ENCODE measurements around the gene ZNF536. TPM values are rescaled to one million over a fixed set of nuclear protein-coding genes. Genes with fewer than 3 reads are reported as not detected.

The ZNF536 gene
- total RNA-seq = under 1 TPM in 1 of 6 experiments, not detected in 5; 0.25 TPM
- long read RNA-seq = 0 reads

GRCh38 chr19:30371960-30372824 lies at the start of gene ZNF536:
ZNF536 (plus strand) TSS chr19:30372384; CDS start chr19:30443563, 71,179 bp downstream.
- peaks cover 0 to 7% of the 10 kb centered on the region in 2 donors for H3K27me3 ChIP-seq
- TF ChIP-seq, protein P1, sequence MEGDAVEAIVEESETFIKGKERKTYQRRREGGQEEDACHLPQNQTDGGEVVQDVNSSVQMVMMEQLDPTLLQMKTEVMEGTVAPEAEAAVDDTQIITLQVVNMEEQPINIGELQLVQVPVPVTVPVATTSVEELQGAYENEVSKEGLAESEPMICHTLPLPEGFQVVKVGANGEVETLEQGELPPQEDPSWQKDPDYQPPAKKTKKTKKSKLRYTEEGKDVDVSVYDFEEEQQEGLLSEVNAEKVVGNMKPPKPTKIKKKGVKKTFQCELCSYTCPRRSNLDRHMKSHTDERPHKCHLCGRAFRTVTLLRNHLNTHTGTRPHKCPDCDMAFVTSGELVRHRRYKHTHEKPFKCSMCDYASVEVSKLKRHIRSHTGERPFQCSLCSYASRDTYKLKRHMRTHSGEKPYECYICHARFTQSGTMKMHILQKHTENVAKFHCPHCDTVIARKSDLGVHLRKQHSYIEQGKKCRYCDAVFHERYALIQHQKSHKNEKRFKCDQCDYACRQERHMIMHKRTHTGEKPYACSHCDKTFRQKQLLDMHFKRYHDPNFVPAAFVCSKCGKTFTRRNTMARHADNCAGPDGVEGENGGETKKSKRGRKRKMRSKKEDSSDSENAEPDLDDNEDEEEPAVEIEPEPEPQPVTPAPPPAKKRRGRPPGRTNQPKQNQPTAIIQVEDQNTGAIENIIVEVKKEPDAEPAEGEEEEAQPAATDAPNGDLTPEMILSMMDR (IDR thresholded peaks at IDR 0.05) = no peak
- no peak for TF ChIP-seq POLR2A (IDR thresholded peaks at IDR 0.05)
- WGBS (ENCODE audit: insufficient coverage, low coverage, low lambda C conversion rate, missing lambda C conversion rate) = 38% methylated on average over 4 of the region's 9 CpGs
- H3K4me3 ChIP-seq = no peak within 1 kb of the TSS
- intact Hi-C loops (cut with DNase I) = no loop called here
- no peaks in the 10 kb centered on the region for H3K9me3 ChIP-seq
- no peaks in the 10 kb centered on the region for H3K4me1 ChIP-seq
- H3K27ac ChIP-seq = no peak within 1 kb of the TSS
- DNase-seq (peak in 1 of 3 donors; percentile 28), ATAC-seq (no peak)
- H3K36me3 ChIP-seq = no peaks in the 10 kb centered on the region

DNA sequence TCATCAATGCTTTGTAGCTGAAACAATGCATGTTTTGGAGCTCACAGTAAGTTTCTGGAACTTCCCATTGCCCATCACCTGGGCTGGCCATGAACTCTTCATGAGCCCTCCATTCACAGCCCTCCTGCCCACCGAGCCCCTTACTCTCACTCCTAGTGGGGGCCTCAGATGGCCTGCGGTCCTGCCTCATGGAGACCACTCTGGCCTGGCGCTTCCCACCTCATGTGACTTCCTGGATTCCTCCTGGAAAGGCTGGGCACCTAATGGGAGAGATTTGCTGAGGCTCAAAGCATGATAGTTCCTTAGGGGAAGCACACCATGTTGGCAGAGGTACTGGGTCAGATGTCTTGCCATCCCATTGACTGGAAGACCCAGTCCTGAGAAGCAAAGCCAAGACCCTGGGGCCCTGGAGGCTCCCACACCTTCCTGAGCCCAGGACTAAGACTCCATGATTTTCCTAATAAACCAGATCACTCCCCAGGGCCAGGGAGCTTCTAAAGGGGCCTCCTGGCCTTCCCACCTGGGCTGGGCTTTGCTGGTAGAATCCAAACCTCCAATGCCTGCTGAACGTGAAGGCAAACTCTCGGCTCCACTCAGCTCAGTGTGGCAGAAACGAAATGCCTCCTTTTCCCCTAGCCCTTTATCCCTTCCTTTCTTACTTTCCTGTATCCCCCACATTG lies 49.4 kb upstream of the ZNF536 start:
- no peaks in the 10 kb centered on the region for H3K4me1 ChIP-seq
- DNase-seq (peak in 1 of 3 donors; percentile 17), ATAC-seq (no peak)
- 67% methylated on average over 5 of the region's 6 CpGs for WGBS (ENCODE audit: insufficient coverage, low coverage, low lambda C conversion rate, missing lambda C conversion rate)
- intact Hi-C loops (cut with DNase I) = no loop called here
- H3K27ac ChIP-seq = no peak overlapping the region
- H3K4me3 ChIP-seq = no peak overlapping the region
- H3K27me3 ChIP-seq = no peaks in the 10 kb centered on the region
- no peaks in the 10 kb centered on the region for H3K36me3 ChIP-seq
- H3K9me3 ChIP-seq = no peaks in the 10 kb centered on the region
- TF ChIP-seq, protein P1 (IDR thresholded peaks at IDR 0.05) = no peak
- TF ChIP-seq POLR2A (IDR thresholded peaks at IDR 0.05) = no peak

- H3K27me3 ChIP-seq = no peaks in the 10 kb centered on the region
- H3K4me1 ChIP-seq = no peaks in the 10 kb centered on the region
- no peak for ATAC-seq
- H3K4me3 ChIP-seq = no peak overlapping the region
- intact Hi-C loops (cut with DNase I) = no loop called here
- no peak for TF ChIP-seq POLR2A (IDR thresholded peaks at IDR 0.05)
- TF ChIP-seq, protein P1 (IDR thresholded peaks at IDR 0.05) = no peak
- DNase-seq = no peak
- no peaks in the 10 kb centered on the region for H3K9me3 ChIP-seq
- H3K27ac ChIP-seq = no peak overlapping the region
- H3K36me3 ChIP-seq = no peaks in the 10 kb centered on the region
These were observed 48.3 kb upstream of the ZNF536 start for GRCh38 chr19:30323904-30324303.

DNA sequence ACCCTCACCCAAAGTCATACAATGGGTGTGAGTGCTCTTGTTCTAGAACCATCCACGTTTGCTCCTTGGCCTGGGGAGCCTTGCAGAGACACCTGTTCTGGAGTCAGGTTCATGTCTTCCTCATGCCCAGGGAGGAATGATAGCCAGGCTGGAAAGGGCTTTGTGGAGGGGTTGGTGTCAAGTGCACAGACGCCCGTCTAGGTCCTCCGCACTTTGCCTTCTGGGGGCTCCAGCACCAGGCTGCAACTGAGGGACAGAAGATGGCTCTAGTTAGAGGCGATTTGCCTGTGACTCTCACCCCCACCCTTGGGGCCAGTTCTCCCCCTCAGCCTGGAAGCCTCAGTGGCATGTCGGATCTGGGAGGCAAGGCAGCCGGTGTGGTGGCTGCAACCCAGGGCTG lies 47.2 kb upstream of the ZNF536 start:
- no CpG with 5 or more reads among the region's 7 CpGs for WGBS (ENCODE audit: insufficient coverage, low coverage, low lambda C conversion rate, missing lambda C conversion rate)
- DNase-seq = no peak

More for the DNA sequence above, 47.2 kb upstream of the ZNF536 start:
- Histone ChIP-seq H3K27ac (no peak overlapping the region), H3K27me3 (no peaks in the 10 kb centered on the region), H3K4me1 (no peaks in the 10 kb centered on the region), H3K9me3 (no peaks in the 10 kb centered on the region), H3K36me3 (no peaks in the 10 kb centered on the region), H3K4me3 (no peak overlapping the region)
- intact Hi-C loops (cut with DNase I) = no loop called here
- no peak for ATAC-seq
- TF ChIP-seq, protein P1 (IDR thresholded peaks at IDR 0.05) = no peak
- TF ChIP-seq POLR2A (IDR thresholded peaks at IDR 0.05) = no peak

Data from right lobe of liver (tissue), 6 donors.